Caco-2 (cell line): ENCODE results near the gene LY86. TPM values are rescaled to one million over a fixed set of nuclear protein-coding genes. Genes with fewer than 3 reads are reported as not detected.
"Not testable (repeated sequence)": the region's sequence is repeated elsewhere in the genome, so short reads cannot be mapped to it uniquely, and the experiment has no call there.

ENCODE experiments used
- BruUV-seq: library from RNA; stranded (reverse); fragments of 400-500 nt; replicated peaks from 2 replicates; lab custom pipeline; 2021; lab: Mats Ljungman, UMichigan
- CTCF ChIA-PET: fragments of 300-600 bp; sonication (Branson Sonifier 250); formaldehyde crosslinking; loops from one replicate; lab custom pipeline; 2022; ENCODE audit warnings: antibody characterized with exemption; lab: Charles Lee
- POLR2A ChIA-PET: fragments of 300-600 bp; sonication (Branson Sonifier 250); formaldehyde crosslinking; loops from one replicate; lab custom pipeline; 2022; ENCODE audit warnings: antibody characterized with exemption; lab: Charles Lee
- DNase-seq, 2 experiments: peaks; one replicate each; pipeline versions ENCODE4 v3.0.0 to v3.0.0-alpha.2; 2020 to 2022
- H3K27me3 ChIP-seq: replicated peaks from 2 replicates; pipeline ENCODE4 v1.6.0; 2011; ENCODE audit warnings: low read length; ENCODE audit not compliant: control insufficient read depth, insufficient read depth
- H3K36me3 ChIP-seq: 2 replicates; pipeline ENCODE4 v1.5.1; 2011; ENCODE audit warnings: low read length; ENCODE audit not compliant: control insufficient read depth, insufficient read depth
- H3K4me1 ChIP-seq: fragments of 250-450 bp; sonication (Bioruptor Pico); 2 replicates; pipeline ENCODE4 v1.5.1; 2020; ENCODE audit warnings: mild to moderate bottlenecking
- H3K4me3 ChIP-seq: 2 replicates; pipeline ENCODE4 v1.5.1; 2011; ENCODE audit warnings: low read depth, mild to moderate bottlenecking, control low read depth, low read length
- H3K9me3 ChIP-seq: fragments of 250-450 bp; sonication (Bioruptor Pico); 2 replicates; pipeline ENCODE4 v1.5.1; 2020; ENCODE audit warnings: mild to moderate bottlenecking, moderate library complexity
- H3K27ac Mint-ChIP-seq: one replicate; pipeline ENCODE4 v1.8.0; 2022; ENCODE audit warnings: mixed read lengths; ENCODE audit not compliant: unreplicated experiment
- H3K27me3 Mint-ChIP-seq: one replicate; pipeline ENCODE4 v1.8.0; 2022; ENCODE audit warnings: mixed read lengths; ENCODE audit not compliant: insufficient read depth, unreplicated experiment
- H3K36me3 Mint-ChIP-seq: one replicate; pipeline ENCODE4 v1.8.0; 2022; ENCODE audit warnings: mild to moderate bottlenecking, mixed read lengths; ENCODE audit not compliant: insufficient read depth, unreplicated experiment
- H3K4me1 Mint-ChIP-seq: one replicate; pipeline ENCODE4 v1.8.0; 2022; ENCODE audit warnings: low read depth, mixed read lengths; ENCODE audit not compliant: unreplicated experiment
- H3K4me3 Mint-ChIP-seq: one replicate; pipeline ENCODE4 v1.8.0; 2022; ENCODE audit warnings: mild to moderate bottlenecking, moderate library complexity, mixed read lengths; ENCODE audit not compliant: unreplicated experiment
- H3K9me3 Mint-ChIP-seq: one replicate; pipeline ENCODE4 v1.8.0; 2022; ENCODE audit warnings: mixed read lengths; ENCODE audit not compliant: unreplicated experiment
- intact Hi-C: fragments of 100-400 bp; cut with micrococcal nuclease; formaldehyde crosslinking; loops from one replicate; pipeline ENCODE4 v1.10.0; 2022; ENCODE audit not compliant: unreplicated experiment
- total RNA-seq: library from RNA; stranded (reverse); gene quantifications from 2 replicates; pipeline ENCODE4 v1.2.3, GENCODE V29; 2022
- TF ChIP-seq, protein P1 (sequence below), 2 experiments: fragments of 200-600 bp in 1 of 2; IDR thresholded peaks; 1 replicate in 1 of 2; 2 replicates in 1 of 2; pipeline versions ENCODE4 v1.5.1 to v1.8.0; 2011 to 2022; ENCODE audit warnings: antibody characterized with exemption in 1 of 2, control low read depth in 1 of 2, inconsistent platforms in 1 of 2, low read depth in 1 of 2, low read length in 1 of 2, mild to moderate bottlenecking in 1 of 2, moderate library complexity in 1 of 2; ENCODE audit not compliant: insufficient read depth in 1 of 2, severe bottlenecking in 1 of 2, unreplicated experiment in 1 of 2

Gene LY86
- total RNA-seq, 1 experiment from 2014 or later: not detected

DNA sequence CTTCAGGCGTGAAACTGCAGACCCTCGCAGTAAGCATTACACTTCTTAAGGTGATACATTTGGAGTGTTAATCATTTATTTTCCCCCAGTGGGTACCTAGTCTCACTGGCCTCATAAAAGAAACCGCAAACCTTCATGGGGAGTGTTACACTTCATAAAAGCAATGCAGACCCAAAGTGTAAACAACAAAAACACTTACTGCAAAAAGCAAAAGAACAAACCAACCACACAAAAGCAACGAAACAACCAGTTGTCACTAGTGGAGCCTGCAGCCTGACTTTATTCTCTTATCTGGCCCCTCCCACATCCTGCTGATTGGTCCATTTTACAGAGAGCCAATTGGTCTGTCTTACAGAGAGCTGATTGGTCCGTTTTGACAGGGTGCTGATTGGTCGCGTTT is 23.8 kb downstream of the LY86 start:
- H3K27me3 ChIP-seq: no peaks in the 10 kb centered on the region
- BruUV-seq: no TSS peak
- peaks cover 13% of the 10 kb centered on the region for H3K27me3 Mint-ChIP-seq
- no peaks in the 10 kb centered on the region for H3K9me3 Mint-ChIP-seq
- no peaks in the 10 kb centered on the region for H3K4me1 Mint-ChIP-seq
- TF ChIP-seq, protein P1, sequence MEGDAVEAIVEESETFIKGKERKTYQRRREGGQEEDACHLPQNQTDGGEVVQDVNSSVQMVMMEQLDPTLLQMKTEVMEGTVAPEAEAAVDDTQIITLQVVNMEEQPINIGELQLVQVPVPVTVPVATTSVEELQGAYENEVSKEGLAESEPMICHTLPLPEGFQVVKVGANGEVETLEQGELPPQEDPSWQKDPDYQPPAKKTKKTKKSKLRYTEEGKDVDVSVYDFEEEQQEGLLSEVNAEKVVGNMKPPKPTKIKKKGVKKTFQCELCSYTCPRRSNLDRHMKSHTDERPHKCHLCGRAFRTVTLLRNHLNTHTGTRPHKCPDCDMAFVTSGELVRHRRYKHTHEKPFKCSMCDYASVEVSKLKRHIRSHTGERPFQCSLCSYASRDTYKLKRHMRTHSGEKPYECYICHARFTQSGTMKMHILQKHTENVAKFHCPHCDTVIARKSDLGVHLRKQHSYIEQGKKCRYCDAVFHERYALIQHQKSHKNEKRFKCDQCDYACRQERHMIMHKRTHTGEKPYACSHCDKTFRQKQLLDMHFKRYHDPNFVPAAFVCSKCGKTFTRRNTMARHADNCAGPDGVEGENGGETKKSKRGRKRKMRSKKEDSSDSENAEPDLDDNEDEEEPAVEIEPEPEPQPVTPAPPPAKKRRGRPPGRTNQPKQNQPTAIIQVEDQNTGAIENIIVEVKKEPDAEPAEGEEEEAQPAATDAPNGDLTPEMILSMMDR (IDR thresholded peaks at IDR 0.05; ENCODE audit: insufficient read depth in 1 of 2, low read depth in 1 of 2, low read length in 1 of 2, severe bottlenecking in 1 of 2, unreplicated experiment in 1 of 2): no peak
- ChIA-PET POLR2A (no interaction called here), CTCF (no interaction called here)
- no peak overlapping the region for H3K4me3 Mint-ChIP-seq
- H3K27ac Mint-ChIP-seq: no peak overlapping the region
- H3K36me3 Mint-ChIP-seq: no peaks in the 10 kb centered on the region
- H3K36me3 ChIP-seq: no peaks in the 10 kb centered on the region
- no peaks in the 10 kb centered on the region for H3K9me3 ChIP-seq
- H3K4me3 ChIP-seq: no peak overlapping the region
- intact Hi-C loops: no loop called here
- no peaks in the 10 kb centered on the region for H3K4me1 ChIP-seq
- DNase-seq: no peak

DNA sequence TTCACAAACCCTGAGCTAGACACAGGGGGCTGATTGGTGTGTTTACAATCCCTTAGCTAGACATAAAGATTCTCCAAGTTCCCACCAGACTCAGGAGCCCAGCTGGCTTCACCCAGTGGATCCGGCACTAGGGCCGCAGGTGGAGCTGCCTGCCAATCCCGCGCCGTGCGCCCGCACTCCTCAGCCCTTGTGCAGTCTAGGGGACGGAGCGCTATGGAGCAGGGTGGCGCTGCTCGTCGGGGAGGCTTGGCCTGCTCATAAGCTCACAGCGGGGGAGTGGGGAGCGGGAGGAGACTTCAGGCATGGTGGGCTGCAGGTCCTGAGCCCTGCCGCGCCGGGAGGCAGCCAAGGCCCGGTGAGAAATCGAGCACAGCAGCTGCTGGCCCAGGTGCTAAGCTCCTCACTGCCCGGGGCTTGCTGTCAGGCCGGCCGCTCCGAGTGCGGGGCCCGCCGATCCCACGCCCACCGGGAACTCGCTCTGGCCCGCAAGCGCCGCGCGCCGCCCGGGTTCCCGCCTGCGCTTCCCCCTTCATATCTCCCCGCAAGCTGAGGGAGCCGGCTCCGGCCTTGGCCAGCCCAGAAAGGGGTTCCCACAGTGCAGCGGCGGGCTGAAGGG is 24.7 kb downstream of the LY86 start:
- H3K4me3 Mint-ChIP-seq, POLR2A ChIA-PET, H3K27me3 ChIP-seq, H3K9me3 Mint-ChIP-seq, H3K4me3 ChIP-seq, BruUV-seq, DNase-seq, H3K4me1 Mint-ChIP-seq, CTCF ChIA-PET, intact Hi-C loops, H3K27ac Mint-ChIP-seq, H3K36me3 Mint-ChIP-seq, H3K9me3 ChIP-seq, H3K4me1 ChIP-seq, H3K36me3 ChIP-seq: not testable (repeated sequence)
- H3K27me3 Mint-ChIP-seq: peaks cover 13% of the 10 kb centered on the region

DNA sequence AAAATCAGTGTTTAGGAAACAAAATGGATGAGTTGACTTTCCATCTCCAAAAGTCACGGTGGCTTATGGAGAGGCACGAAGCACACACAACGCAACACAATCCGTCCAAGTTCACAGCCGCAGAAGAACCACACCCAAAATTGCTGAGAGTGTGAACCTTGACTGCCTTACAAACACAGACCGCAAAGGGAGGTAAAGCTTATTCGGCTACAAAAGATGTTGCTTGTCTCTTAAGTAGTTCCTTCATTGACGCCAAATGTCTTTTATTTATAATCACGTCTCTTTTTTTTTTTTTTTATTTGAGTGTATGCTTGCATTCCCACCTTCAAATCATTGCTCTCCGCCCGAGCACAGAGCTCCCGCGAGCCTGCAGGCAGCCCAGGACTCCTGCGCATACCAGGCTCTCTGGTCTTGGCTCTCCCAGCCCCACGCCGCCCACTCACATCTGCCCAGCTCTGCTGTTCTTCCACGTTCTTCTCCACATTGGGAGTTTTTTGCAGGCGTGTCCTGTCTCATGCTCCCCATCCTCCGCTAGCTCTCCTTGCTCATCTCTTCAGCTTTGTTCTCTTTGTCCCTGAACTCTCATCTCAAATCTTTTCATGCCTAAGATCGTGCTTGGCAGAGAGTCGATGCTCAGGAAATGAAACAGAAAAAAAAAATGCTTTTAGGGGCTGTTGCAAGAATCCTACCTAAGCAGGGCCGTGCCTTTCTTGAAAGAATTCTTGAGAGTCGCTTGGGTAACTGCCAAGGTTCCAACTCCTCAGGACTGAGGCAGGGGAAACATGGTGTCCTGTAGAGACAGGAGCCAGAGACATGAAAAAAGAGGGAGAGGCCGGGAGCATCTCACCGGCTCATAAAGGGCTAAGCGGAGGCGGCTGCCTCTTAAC is 25.8 kb downstream of the LY86 start:
- BruUV-seq: no TSS peak
- Histone ChIP-seq H3K4me3 (no peak overlapping the region), H3K4me1 (no peaks in the 10 kb centered on the region), H3K36me3 (no peaks in the 10 kb centered on the region), H3K9me3 (no peaks in the 10 kb centered on the region), H3K27me3 (no peaks in the 10 kb centered on the region)
- ChIA-PET POLR2A (no interaction called here), CTCF (interaction anchor here (0.7 kb wide), 1 partner anchor 129 kb away, joined by 4 read pairs; no protein-coding TSS in a partner anchor)
- Mint-ChIP-seq H3K27me3 (peaks cover 18% of the 10 kb centered on the region), H3K4me3 (no peak overlapping the region), H3K36me3 (no peaks in the 10 kb centered on the region), H3K27ac (no peak overlapping the region), H3K4me1 (no peaks in the 10 kb centered on the region), H3K9me3 (no peaks in the 10 kb centered on the region)
- intact Hi-C loops: no loop called here
- TF ChIP-seq, protein P1 (IDR thresholded peaks at IDR 0.05; ENCODE audit: insufficient read depth in 1 of 2, low read depth in 1 of 2, low read length in 1 of 2, severe bottlenecking in 1 of 2, unreplicated experiment in 1 of 2): no peak
- DNase-seq: no peak
